ENCODE measurements around the gene PTCD1. TPM values are rescaled to one million over a fixed set of nuclear protein-coding genes. Genes with fewer than 3 reads are reported as not detected.
"Not testable (repeated sequence)": the region's sequence is repeated elsewhere in the genome, so short reads cannot be mapped to it uniquely, and the experiment has no call there.

Gene PTCD1
- total RNA-seq, 2 donors from 2014 or later, result 4.3 to 5.4 TPM

DNA sequence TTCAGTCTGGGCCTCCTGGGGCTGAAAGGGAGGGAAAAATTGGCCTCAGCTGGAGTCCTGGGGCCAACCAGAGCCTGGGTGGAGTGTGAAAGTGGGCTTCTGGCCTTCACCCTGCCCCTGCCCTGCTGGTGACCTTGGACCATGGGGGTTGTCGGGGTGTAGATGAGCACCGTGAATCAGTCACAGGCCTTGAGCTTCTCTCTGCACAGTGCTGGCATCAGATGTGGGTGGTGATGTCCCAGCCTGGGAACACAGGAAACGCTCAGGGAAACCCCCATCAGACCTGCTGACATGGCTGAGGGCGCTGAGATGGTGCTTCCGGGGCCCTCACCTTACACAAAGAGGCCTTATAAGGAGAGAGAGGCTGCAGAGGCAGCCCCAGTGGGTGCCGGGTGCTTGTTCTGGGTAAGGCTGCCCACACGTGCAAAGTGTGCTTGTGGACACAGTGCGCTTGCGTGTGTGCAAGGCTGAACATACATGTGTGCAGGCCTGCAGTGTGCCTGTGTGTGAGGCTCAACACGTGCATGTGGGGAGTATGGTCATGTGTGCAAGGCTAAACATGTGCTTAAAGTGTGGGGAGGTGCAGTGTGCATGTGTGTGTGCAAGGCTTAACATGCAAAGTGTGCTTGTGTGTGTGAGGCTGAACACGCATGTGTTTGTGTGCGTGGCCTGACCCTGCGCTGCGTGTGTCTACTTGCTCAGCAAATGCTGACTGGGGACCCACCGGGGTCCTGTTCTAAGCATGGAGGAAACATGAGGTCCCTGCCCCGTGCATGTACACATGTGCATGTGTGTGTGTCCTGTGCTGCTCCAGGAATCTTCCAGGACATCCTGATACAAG is 57.6 kb downstream of the PTCD1 start:
- no peaks in the 10 kb centered on the region for H3K9me3 Mint-ChIP-seq
- peaks cover 31% of the 10 kb centered on the region for H3K4me1 Mint-ChIP-seq
- no peaks in the 10 kb centered on the region for H3K27me3 Mint-ChIP-seq
- H3K27ac Mint-ChIP-seq, result peak overlapping the region; percentile 96
- peak overlapping the region; percentile 86 for H3K4me3 Mint-ChIP-seq
- peaks cover 92% of the 10 kb centered on the region for H3K36me3 Mint-ChIP-seq (ENCODE audit: low read depth)
- peak; percentile 85 for ATAC-seq (replicated peaks)

DNA sequence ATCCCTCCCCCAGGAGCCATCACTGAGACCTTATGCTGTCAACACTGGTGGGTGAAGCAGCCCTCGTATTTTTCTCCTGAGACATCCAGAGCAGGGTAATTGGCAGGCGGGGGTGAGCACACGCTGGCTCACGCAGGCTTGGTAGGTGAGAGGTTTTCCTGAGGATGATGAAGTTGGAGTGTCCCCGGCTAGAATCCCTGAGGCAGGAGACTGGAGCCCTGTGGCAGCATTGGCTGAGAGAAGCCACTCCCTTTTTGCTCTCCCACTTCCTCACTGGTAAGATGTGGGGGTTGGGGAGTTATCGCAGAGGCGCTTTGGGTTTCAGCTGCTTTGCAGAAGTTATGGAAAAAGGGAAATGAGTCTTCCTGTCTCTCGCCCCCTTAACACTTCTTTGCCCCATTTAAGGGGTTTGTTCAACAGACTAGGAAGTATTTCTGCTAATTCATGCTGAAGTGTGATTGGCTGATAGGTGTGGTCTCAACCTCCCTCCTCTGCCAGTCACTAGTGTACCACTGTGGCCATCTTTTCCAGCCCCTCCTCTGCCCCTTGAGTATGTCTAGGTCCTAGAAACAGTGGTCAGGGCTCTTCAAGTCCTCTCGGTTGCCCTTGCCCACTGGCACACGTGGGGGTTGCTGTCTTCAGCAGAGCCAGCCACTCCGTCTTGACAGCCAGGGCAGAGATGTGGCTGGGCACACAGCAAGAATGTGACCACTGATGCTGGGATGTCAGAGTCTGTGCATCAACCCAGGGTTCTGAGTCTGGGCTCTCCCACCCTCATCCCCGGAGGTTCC is 58.4 kb downstream of the PTCD1 start:
- peak; percentile 35 for ATAC-seq (replicated peaks)
- peaks cover 90% of the 10 kb centered on the region for H3K36me3 Mint-ChIP-seq (ENCODE audit: low read depth)
- H3K27me3 Mint-ChIP-seq, result no peaks in the 10 kb centered on the region
- peaks cover 31% of the 10 kb centered on the region for H3K4me1 Mint-ChIP-seq
- H3K27ac Mint-ChIP-seq, result peak overlapping the region; percentile 96
- H3K4me3 Mint-ChIP-seq, result peak overlapping the region; percentile 86
- no peaks in the 10 kb centered on the region for H3K9me3 Mint-ChIP-seq

DNA sequence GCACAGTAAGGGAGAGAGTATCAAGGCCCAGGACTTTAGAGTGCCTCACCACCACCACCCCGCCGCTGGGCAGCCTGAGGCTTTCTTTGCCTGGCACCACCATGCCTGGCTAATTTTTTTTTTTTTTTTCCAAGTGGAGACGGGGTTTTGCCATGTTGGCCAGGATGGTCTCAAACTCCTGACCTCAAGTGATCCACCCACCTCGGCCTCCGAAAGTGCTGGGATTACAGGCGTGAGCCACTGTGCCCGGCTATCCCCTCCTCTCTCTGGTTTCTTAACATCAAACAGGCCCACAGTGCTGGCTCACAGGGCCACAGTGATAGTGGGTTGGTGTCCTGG is 58.9 kb downstream of the PTCD1 start:
- Mint-ChIP-seq H3K27ac (peak overlapping the region; percentile 96), H3K4me3 (peak overlapping the region; percentile 86), H3K36me3 (ENCODE audit: low read depth) (peaks cover 85% of the 10 kb centered on the region), H3K4me1 (peaks cover 31% of the 10 kb centered on the region)
- H3K9me3 Mint-ChIP-seq; H3K27me3 Mint-ChIP-seq; ATAC-seq (replicated peaks): not testable (repeated sequence)

DNA sequence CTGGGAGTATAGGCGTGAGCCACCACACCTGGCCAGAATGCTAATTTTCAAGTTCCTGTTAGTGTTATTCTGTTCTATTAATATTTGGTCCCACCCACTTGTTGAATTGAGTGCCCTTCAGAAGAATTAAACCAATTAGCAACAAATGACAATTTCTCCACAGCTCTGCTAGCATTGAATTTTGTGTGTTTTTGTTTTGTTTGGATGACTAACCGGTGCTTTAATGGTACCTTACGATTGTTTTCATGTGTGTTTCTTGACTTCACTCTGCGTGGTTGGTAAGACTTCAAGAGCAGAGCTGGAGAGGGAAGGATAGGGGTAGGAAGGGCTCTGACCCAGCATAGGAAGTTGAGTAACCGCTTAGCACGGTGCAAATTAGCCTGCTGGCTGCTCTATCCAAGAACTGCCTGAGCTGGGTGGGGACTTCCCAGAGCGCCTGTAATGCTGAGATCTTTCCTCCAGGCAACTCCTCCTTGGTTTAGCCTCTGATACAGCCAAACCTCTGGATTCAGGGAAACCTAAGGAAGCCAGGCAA is 59.5 kb downstream of the PTCD1 start:
- H3K4me1 Mint-ChIP-seq, result peaks cover 31% of the 10 kb centered on the region
- peak; percentile 45 for ATAC-seq (replicated peaks)
- peaks cover 80% of the 10 kb centered on the region for H3K36me3 Mint-ChIP-seq (ENCODE audit: low read depth)
- no peaks in the 10 kb centered on the region for H3K9me3 Mint-ChIP-seq
- peak overlapping the region; percentile 86 for H3K4me3 Mint-ChIP-seq
- H3K27ac Mint-ChIP-seq, result peak overlapping the region; percentile 96
- H3K27me3 Mint-ChIP-seq, result no peaks in the 10 kb centered on the region

DNA sequence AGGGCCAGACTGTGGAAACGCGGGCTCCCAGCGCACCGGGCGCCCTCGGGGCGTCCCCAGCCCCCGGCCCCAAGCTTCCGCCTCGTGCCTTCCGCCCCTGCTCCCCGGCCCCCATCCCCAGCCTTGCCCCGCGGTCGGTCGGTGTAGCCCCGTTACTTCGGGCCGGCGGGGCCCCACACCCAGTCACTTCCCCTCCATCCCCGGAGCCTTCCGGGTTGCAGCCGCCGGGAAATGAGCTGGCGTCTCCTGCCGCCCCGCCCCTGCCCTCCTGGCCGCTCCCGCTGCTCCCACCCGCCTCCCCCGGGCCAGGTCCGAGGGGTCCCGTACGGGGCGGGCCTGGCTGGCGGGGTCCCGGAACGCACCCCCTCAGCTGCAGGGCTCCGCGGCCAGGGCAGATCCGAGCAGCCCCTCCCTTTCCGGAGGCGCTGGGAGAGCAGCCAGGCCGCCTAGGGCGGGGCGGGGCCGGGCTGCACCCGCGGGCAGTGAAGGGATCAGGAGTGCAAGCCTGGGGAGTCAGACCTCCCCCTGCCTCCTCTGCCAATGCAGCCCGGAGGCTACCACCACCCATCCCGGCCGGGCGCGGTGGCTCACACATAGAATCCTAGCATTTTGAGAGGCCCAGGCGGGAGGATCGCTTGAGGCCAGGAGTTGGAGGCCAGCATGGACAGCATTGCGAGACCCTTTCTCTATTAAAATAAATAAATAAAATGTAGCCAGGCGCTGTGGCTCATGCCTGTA is 63.4 kb downstream of the PTCD1 start:
- H3K4me1 Mint-ChIP-seq, result peaks cover 15% of the 10 kb centered on the region
- H3K4me3 Mint-ChIP-seq, result peak overlapping the region; percentile 86
- H3K27ac Mint-ChIP-seq, result no peak overlapping the region
- H3K36me3 Mint-ChIP-seq (ENCODE audit: low read depth), result peaks cover 53% of the 10 kb centered on the region
- peak; percentile 60 for ATAC-seq (replicated peaks)
- H3K9me3 Mint-ChIP-seq, result no peaks in the 10 kb centered on the region
- no peaks in the 10 kb centered on the region for H3K27me3 Mint-ChIP-seq

DNA sequence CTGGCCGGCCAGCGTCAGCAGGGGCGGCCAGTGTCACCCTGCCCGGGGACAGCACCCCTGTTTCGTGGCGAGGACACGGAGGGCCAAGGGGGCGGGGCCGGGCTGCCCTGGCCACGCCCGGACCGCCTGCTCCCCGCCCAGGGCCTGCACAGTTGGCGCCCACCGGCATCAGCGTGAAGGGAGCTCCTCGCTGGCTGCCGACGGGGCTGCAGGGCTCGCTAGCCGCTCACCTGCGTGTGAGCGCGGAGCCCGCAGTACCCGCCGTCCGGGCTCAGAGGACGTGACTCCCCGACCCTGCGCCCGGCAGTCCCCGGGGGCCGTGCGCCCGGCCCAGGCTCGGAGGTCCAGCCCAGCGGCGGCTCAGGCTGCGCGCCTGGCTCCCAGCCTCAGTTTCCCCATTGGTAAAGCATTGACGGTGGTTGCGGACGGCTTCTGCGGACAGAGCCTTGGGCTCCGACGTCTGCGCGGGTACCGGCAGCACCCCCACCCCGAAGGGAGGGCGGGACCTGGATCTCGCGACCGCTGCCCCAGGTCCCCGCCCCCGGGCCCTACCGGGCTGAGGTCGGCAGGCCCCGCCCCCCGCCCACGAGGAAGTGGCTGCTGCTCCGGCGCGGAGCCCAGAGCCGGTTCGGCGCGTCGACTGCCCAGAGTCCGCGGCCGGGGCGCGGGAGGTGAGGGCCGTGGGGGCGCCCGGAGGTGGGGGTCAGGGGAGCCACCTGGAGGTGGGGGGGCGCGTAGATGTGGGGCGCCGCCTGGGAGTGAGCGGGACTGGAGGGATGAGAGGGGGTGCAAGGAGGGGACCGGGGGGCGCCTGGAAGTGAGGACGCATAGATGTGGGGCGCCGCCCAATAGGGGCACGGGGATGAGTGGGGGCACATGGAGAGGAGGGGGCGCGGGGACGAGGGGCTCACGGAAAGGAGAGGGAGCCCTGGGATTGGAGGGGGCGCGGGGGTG is 64.2 kb downstream of the PTCD1 start, which contains the start of gene ARPC1B:
Gene ARPC1B, plus strand, starts transcription at position 620 of the 954 bp plus-strand sequence. CDS start 10,985 bp downstream, outside the sequence.
- peaks cover 9% of the 10 kb centered on the region for H3K4me1 Mint-ChIP-seq
- H3K4me3 Mint-ChIP-seq, result peak within 1 kb of the TSS; percentile 86
- ATAC-seq (replicated peaks), result peak; percentile 74
- H3K27me3 Mint-ChIP-seq, result no peaks in the 10 kb centered on the region
- H3K36me3 Mint-ChIP-seq (ENCODE audit: low read depth), result peaks cover 45% of the 10 kb centered on the region
- no peaks in the 10 kb centered on the region for H3K9me3 Mint-ChIP-seq
- peak within 1 kb of the TSS; percentile 68 for H3K27ac Mint-ChIP-seq

DNA sequence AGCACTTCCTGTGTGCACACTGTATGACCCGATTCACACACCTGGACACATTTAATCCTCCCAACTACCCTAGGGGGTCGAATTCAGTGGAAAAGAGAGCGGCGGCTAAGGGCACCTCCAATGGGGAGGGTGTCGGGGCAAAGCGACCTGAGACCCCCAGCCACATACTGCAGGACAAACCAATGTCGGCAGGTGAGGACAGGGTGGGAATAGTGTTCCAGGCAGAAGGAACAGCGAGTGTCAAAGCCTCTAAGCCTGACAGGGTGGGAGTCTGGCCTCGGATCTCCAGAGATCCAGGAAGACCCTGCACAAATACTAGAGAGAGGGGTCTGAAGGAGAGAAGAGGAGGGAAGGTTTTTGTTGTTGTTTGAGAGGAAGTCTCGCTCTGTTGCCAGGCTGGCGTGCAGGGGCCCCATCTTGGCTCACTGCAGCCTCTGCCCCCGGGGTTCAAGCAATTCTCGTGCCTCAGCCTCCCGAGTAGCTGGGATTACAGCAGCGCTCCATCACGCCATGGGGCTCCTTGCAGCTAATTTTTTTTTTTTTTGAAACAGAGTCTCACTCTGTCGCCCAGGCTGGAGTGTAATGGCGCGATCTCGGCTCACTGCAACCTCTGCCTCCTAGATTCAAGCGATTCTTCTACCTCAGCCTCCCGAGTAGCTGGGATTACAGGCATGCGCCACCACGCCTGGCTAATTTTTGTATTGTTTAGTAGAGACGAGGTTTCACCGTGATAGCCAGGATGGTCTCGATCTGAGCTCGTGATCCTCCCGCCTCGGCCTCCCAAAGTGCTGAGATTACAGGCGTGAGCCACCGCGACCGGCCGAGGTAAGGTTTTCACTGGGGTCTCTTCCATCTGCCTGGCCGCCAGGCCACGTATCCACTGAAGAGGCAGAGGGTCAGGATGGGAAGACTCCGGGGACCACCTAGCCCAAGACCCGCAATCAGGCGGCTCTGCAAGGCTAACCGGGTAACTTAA is 65.2 kb downstream of the PTCD1 start:
- H3K27me3 Mint-ChIP-seq, result no peaks in the 10 kb centered on the region
- H3K4me1 Mint-ChIP-seq, result peaks cover 3% of the 10 kb centered on the region
- no peak for ATAC-seq (replicated peaks)
- H3K27ac Mint-ChIP-seq, result peak overlapping the region; percentile 68
- H3K4me3 Mint-ChIP-seq, result peak overlapping the region; percentile 86
- H3K9me3 Mint-ChIP-seq, result no peaks in the 10 kb centered on the region
- H3K36me3 Mint-ChIP-seq (ENCODE audit: low read depth), result peaks cover 45% of the 10 kb centered on the region

DNA sequence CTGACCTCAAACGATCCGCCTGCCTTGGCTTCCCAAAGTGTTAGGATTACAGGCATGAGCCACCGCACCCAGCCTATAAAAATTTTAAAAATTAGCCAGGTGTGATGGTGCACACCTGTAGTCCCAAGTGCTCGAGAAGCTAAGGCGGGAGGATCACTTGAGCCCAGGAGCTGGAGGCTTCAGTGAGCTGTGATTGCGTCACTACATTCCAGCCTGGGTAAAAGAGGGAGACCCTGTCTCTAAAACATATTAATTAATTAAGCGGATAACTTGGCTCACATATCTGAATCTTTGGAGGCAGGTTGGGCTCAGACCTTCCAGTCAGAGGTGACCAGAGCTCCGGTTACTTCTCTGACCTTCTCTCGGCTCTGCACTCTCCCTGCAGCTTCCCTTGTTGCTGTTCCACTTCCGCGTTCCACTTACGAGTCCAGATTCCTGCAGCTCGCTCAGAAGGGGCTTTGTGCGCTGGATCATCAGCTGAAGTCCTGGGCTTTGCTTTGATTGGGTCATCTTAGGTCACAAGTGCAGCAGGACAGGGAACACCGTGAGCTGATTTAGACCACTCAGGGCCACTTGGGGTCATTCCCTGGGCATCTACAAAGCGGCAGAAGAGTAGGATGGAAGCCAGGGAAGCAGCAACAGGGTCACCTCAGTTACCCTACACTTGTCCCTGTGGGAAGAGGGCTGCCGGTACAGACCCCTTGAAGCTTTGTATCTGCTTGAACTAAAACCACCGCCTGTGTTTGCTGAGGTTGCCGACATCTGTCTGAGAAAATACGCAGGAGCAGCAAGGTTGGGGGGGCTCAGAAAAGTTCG is 66.1 kb downstream of the PTCD1 start:
- Mint-ChIP-seq H3K4me1 (no peaks in the 10 kb centered on the region), H3K27ac (peak overlapping the region; percentile 68), H3K36me3 (ENCODE audit: low read depth) (peaks cover 37% of the 10 kb centered on the region), H3K27me3 (no peaks in the 10 kb centered on the region), H3K9me3 (no peaks in the 10 kb centered on the region), H3K4me3 (peak overlapping the region; percentile 86)
- ATAC-seq (replicated peaks), result no peak

DNA sequence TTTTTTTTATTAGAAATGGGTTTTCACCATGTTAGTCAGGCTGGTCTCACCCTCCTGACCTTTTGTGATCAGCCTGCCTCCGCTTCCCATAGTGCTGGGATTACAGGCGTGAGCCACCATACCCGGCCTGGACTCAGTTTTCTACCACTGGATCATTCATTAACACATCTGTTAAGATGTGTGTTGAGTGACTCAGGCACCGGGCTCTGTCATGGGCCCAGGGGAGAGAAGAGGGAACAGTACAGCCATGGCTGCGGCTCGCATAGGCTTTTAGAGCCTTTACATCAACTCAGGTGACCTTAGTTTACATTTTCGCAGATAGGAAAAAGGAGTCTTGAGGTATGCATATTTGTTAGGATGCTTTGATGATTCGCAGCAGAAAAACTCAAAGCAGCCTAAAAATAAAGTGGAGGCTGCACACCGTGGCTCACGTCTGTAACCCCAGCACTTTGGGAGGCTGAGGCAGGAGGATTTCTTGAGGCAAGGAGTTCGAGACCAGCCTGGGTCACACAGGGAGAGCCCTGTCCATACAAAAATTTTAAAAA is 67.2 kb downstream of the PTCD1 start:
- ATAC-seq (replicated peaks), result no peak
- Mint-ChIP-seq H3K9me3 (no peaks in the 10 kb centered on the region), H3K4me3 (no peak overlapping the region), H3K36me3 (ENCODE audit: low read depth) (peaks cover 37% of the 10 kb centered on the region), H3K27me3 (no peaks in the 10 kb centered on the region), H3K27ac (no peak overlapping the region), H3K4me1 (no peaks in the 10 kb centered on the region)

DNA sequence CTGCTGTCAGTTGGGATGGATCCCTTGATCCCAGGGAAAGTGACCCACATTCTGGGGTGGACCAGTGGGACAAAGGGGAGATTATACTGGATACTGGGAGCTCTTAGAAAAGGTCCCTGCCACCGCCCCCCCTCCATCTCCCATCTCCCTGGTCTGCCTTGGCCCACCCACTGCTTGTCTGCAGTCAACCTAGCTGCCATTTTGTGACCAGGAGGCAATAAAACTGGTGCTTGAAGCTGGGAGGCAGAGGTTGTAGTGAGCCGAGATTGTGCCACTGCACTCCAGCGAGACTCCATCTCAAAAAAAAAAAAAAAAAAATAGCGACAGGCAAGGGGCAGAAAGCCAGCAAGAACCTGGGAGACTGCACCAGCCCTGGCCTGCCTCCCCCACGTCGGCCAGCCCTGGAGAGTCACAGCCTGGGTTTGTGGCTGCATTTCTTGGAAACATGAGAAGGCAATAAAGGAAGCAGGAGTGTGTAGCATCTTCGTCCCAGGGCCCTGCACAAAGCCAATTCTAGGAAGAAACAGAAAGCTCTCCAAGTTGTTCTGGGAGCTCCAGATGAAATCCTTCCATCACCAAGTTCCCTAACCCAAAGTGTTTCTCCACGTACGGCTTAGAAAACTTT is 68.7 kb downstream of the PTCD1 start:
- Mint-ChIP-seq H3K4me1 (no peaks in the 10 kb centered on the region), H3K4me3 (no peak overlapping the region), H3K36me3 (ENCODE audit: low read depth) (peaks cover 42% of the 10 kb centered on the region), H3K9me3 (no peaks in the 10 kb centered on the region), H3K27ac (no peak overlapping the region), H3K27me3 (no peaks in the 10 kb centered on the region)
- ATAC-seq (replicated peaks), result no peak

DNA sequence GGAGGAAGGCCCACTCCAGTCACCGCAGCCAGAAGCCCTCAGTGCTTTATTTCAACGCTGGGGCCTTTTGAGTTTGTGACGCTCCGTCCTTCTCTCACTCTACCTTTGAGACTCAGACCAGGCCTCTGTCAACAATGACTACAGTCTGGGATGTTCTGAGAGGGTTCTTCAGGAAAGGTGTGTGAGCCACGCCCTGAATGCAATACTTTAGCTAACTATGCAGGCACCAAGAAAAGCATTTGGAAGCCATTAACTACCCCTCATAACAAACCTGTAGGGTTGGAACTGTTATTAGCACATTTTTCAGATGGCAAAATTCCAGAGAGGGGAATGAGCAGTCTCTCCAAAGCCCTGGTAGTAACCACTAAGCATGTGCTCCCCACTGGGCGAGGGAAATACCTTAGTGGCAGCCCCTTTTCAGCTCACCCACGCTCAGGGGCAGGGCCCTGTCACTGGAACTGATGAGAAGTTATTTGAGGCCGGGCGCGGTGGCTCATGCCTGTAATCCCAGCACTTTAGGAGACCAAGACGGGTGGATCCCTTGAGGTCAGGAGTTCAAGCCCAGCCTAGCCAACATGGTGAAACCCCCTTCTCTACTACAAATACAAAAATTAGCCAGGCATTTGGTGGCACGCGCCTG is 69.7 kb downstream of the PTCD1 start:
- H3K4me3 Mint-ChIP-seq, result no peak overlapping the region
- H3K9me3 Mint-ChIP-seq, result no peaks in the 10 kb centered on the region
- H3K27ac Mint-ChIP-seq, result no peak overlapping the region
- H3K4me1 Mint-ChIP-seq, result no peaks in the 10 kb centered on the region
- ATAC-seq (replicated peaks), result no peak
- H3K36me3 Mint-ChIP-seq (ENCODE audit: low read depth), result peaks cover 52% of the 10 kb centered on the region
- no peaks in the 10 kb centered on the region for H3K27me3 Mint-ChIP-seq
